Right atrium auricular region (tissue), 2 donors: ENCODE measurements around the gene GEN1. TPM values are rescaled to one million over a fixed set of nuclear protein-coding genes. Genes with fewer than 3 reads are reported as not detected.

Source experiments
- DNase-seq: peaks from one replicate; pipeline ENCODE4 v3.0.0-alpha.2; 2019; ENCODE audit warnings: low spot score
- H3K27ac ChIP-seq, 2 donors: fragments of 200-600 bp; sonication (generic); 1 replicate in 1 of 2; 2 replicates in 1 of 2; pipeline ENCODE4 v1.5.1; 2016 to 2019
- H3K27me3 ChIP-seq, 2 donors: fragments of 200-600 bp; sonication (generic); one replicate each; pipeline versions ENCODE4 v1.5.1 to v1.6.0; 2017 to 2019
- H3K36me3 ChIP-seq: fragments of 200-600 bp; sonication (generic); one replicate; pipeline ENCODE4 v1.5.1; 2016
- H3K4me1 ChIP-seq, 2 donors: fragments of 200-600 bp; sonication (generic); one replicate each; pipeline versions ENCODE4 v1.5.1 to v1.6.0; 2017 to 2019
- H3K4me3 ChIP-seq, 2 donors: fragments of 200-600 bp; sonication (generic); 1 replicate in 1 of 2; 2 replicates in 1 of 2; pipeline ENCODE4 v1.5.1; 2017 to 2019; ENCODE audit warnings: mild to moderate bottlenecking in 1 of 2, moderate library complexity in 1 of 2
- H3K9me3 ChIP-seq, 2 donors: fragments of 200-600 bp; sonication (generic); one replicate each; pipeline ENCODE4 v1.5.1; 2019
- CTCF ChIP-seq, 2 donors: fragments of 200-600 bp; sonication (generic); IDR thresholded peaks; one replicate each; pipeline ENCODE4 v1.5.1; 2019; ENCODE audit warnings: antibody characterized with exemption in 2 of 2
- total RNA-seq, 2 donors: library from RNA; depleted of rRNA; stranded (reverse); fragments of >200 nt; gene quantifications; one replicate each; pipeline ENCODE4 v1.1.0, GENCODE V29; 2016

The GEN1 gene
- total RNA-seq, 2 donors from 2014 or later: 1.2 to 2.3 TPM

GRCh38 chr2:17713291-17713690 is 40.6 kb upstream of the GEN1 start:
- no peak for DNase-seq
- H3K36me3 ChIP-seq: peaks cover 60% of the 10 kb centered on the region
- H3K9me3 ChIP-seq: no peaks in the 10 kb centered on the region

GRCh38 chr2:17717666-17718065 is 36.3 kb upstream of the GEN1 start:
- Histone ChIP-seq H3K36me3 (peaks cover 71% of the 10 kb centered on the region), H3K27me3 (no peaks in the 10 kb centered on the region), H3K4me3 (no peak overlapping the region), H3K9me3 (no peaks in the 10 kb centered on the region), H3K4me1 (no peaks in the 10 kb centered on the region), H3K27ac (no peak overlapping the region)
- no peak for DNase-seq
- no peak for TF ChIP-seq CTCF (IDR thresholded peaks at IDR 0.05)

More at GRCh38 chr2:17713291-17713690, 40.6 kb upstream of the GEN1 start:
- no peaks in the 10 kb centered on the region for H3K27me3 ChIP-seq
- H3K27ac ChIP-seq: no peak overlapping the region
- no peak overlapping the region for H3K4me3 ChIP-seq
- H3K4me1 ChIP-seq: peaks cover 0 to 7% of the 10 kb centered on the region in 2 donors
- no peak for TF ChIP-seq CTCF (IDR thresholded peaks at IDR 0.05)

GRCh38 chr2:17718689-17719088 is 35.2 kb upstream of the GEN1 start:
- H3K27me3 ChIP-seq: no peaks in the 10 kb centered on the region
- H3K36me3 ChIP-seq: peaks cover 67% of the 10 kb centered on the region
- H3K9me3 ChIP-seq: no peaks in the 10 kb centered on the region
- H3K4me1 ChIP-seq: no peaks in the 10 kb centered on the region
- H3K27ac ChIP-seq: no peak overlapping the region
- H3K4me3 ChIP-seq: no peak overlapping the region
- DNase-seq: no peak
- TF ChIP-seq CTCF (IDR thresholded peaks at IDR 0.05): no peak

GRCh38 chr2:17719562-17720371 is 34.2 kb upstream of the GEN1 start:
- TF ChIP-seq CTCF (IDR thresholded peaks at IDR 0.05): peak; percentile 83 to 88
- Histone ChIP-seq H3K27me3 (no peaks in the 10 kb centered on the region), H3K4me3 (no peak overlapping the region), H3K27ac (no peak overlapping the region), H3K9me3 (no peaks in the 10 kb centered on the region), H3K4me1 (no peaks in the 10 kb centered on the region), H3K36me3 (peaks cover 67% of the 10 kb centered on the region)
- no peak for DNase-seq

DNA sequence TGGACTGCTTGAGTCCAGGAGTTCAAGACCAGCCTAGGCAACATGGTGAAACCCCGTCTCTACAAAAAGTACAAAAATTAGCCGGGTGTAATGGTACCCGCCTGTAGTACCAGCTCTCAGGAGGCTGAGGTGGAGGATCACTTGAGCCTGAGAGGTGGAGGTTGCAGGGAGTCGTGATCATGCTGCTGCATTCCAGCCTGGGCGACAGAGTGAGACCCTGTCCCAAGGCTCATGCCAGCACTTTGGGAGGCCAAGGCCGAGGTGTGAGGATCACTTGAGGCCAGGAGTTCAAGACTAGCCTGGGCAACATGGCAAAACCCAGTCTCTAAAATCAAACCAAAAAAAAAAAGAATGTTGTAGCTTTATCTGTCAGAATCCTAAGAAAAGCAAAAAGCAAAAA is 25.7 kb upstream of the GEN1 start:
- Histone ChIP-seq H3K27ac (no peak overlapping the region), H3K27me3 (no peaks in the 10 kb centered on the region), H3K9me3 (no peaks in the 10 kb centered on the region), H3K4me3 (no peak overlapping the region), H3K36me3 (peaks cover 49% of the 10 kb centered on the region), H3K4me1 (no peaks in the 10 kb centered on the region)
- no peak for TF ChIP-seq CTCF (IDR thresholded peaks at IDR 0.05)
- no peak for DNase-seq

DNA sequence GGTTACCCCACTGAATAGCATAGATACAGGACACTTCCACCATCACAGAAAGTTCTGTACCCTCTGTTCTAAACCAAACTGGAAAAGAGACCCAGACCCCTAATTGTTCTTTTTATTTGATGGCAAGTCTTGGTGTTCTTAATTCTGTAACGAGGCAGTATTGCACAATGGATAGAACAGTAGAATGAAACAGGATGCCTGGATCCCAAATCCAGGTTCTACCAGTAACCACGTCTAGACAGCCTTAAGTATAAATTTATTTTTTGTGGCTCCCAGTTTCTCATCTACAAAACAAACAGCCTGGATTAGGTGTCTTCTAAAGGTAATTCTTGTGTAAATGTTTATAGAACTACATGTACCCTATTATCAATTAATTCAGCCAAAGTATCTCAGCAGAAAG is 24.1 kb upstream of the GEN1 start:
- Histone ChIP-seq H3K27ac (no peak overlapping the region), H3K27me3 (no peaks in the 10 kb centered on the region), H3K36me3 (peaks cover 46% of the 10 kb centered on the region), H3K9me3 (no peaks in the 10 kb centered on the region), H3K4me1 (peaks cover 0 to 8% of the 10 kb centered on the region in 2 donors), H3K4me3 (no peak overlapping the region)
- no peak for TF ChIP-seq CTCF (IDR thresholded peaks at IDR 0.05)
- DNase-seq: no peak
